ENCODE measurements around the gene TSFM.

TSFM gene

DNA sequence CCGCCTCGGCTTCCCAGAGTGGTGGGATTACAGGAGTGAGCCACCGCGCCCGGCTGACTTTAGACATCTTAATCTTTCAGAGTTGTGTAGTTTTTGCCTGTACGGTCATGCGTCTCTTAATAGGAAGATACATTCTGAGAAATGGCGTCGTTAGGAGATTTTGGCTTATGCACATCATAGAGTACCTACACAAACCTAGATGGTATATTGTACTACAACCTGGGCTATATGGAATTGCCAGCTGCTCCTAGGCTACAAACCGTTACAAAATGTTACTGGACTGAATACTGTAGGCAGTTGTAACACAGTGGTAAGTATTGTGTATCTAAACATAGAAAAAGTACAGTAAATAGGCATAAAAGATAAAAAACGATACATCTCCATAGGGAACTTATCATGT lies 1.3 kb downstream of the TSFM start:
- WGBS = 97% methylated on average over 11 of the region's 11 CpGs
- H3K27ac ChIP-seq (ENCODE audit: low read depth, low read length) = no peak overlapping the region
- H3K4me3 ChIP-seq (ENCODE audit: low read length) = 0 out of 2 replicates have a peak overlapping the region, but pooled peaks have one; percentile 21

DNA sequence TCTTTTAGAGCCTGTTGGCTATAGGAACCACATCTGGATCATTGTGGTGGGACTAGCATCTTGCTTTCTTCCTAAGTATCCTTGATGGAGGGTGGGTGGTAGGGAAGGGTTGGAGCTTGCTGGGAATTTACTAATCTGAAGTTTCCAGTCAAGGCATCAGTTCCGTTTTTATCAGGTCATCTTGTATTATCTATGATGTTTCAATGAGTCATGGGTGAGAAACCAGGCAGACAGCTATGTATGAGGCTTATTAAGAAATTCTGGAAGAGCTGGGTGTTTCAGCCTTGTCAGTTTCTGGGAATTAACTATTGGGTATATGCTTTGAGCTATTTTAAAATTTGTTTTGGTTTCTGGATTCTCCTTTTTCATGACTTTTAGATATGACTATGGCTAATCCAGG lies 11.3 kb downstream of the TSFM start:
- no peaks in the 10 kb centered on the region for H3K27me3 ChIP-seq (ENCODE audit: insufficient read depth, low read length)
- H3K9ac ChIP-seq (ENCODE audit: low read depth, low read length) = no peak overlapping the region
- no peak overlapping the region for H3K27ac ChIP-seq (ENCODE audit: low read depth, low read length)
- H3K9me3 ChIP-seq (ENCODE audit: insufficient read depth, low read depth, low read length) = no peaks in the 10 kb centered on the region
- peaks cover 75% of the 10 kb centered on the region for H3K36me3 ChIP-seq (ENCODE audit: insufficient read depth, low read length)
- no peak overlapping the region for H3K4me3 ChIP-seq (ENCODE audit: low read length)
- WGBS = 88% methylated on average over 1 of the region's 1 CpG
- no peaks in the 10 kb centered on the region for H3K4me1 ChIP-seq (ENCODE audit: insufficient read depth, low read length)

More for the DNA sequence above, 1.3 kb downstream of the TSFM start:
- no peaks in the 10 kb centered on the region for H3K9me3 ChIP-seq (ENCODE audit: insufficient read depth, low read depth, low read length)
- H3K4me1 ChIP-seq (ENCODE audit: insufficient read depth, low read length) = no peaks in the 10 kb centered on the region
- H3K36me3 ChIP-seq (ENCODE audit: insufficient read depth, low read length) = peaks cover 45% of the 10 kb centered on the region
- no peak overlapping the region for H3K9ac ChIP-seq (ENCODE audit: low read depth, low read length)
- no peaks in the 10 kb centered on the region for H3K27me3 ChIP-seq (ENCODE audit: insufficient read depth, low read length)

DNA sequence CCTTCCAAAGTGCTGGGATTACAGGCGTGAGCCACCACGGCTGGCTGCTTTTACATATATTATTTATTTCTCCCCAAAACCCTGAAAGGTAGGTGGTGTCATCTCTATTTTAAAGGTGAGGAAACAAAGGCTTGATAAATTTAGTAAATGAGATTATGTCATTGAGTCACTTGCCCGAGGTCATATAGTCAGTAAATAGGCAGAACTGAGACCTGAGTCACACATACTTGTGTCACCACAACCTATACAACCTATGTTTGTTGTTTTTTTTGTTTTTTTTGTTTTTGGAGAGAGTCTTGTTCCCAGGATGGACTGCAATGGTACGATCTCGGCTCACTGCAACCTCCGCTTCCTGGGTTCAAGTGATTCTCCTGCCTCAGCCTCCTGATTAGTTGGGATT lies 12.8 kb downstream of the TSFM start:
- peaks cover 63% of the 10 kb centered on the region for H3K36me3 ChIP-seq (ENCODE audit: insufficient read depth, low read length)
- H3K27ac ChIP-seq (ENCODE audit: low read depth, low read length) = no peak overlapping the region
- H3K4me3 ChIP-seq (ENCODE audit: low read length) = no peak overlapping the region
- H3K27me3 ChIP-seq (ENCODE audit: insufficient read depth, low read length) = no peaks in the 10 kb centered on the region
- H3K9me3 ChIP-seq (ENCODE audit: insufficient read depth, low read depth, low read length) = no peaks in the 10 kb centered on the region
- H3K9ac ChIP-seq (ENCODE audit: low read depth, low read length) = no peak overlapping the region
- WGBS = 97% methylated on average over 4 of the region's 6 CpGs
- no peaks in the 10 kb centered on the region for H3K4me1 ChIP-seq (ENCODE audit: insufficient read depth, low read length)

DNA sequence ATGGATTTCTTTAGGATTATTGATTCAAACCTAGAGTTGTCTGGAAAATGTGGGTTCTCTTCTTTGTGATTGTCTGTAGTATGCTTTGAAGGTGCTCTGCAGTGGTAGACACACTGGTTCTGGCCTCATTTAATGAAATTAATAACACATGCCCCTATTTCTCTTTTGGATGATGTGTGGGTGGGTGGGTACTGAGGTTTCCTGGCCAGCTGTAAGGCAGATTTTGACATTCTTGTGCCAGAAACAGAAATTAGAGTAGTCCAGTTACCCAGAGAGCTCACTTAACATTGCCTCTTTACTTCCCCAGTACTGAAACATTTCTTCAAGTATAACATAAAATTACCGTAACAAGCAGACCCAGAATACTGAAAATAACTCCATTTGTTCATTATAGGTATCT lies 14.4 kb downstream of the TSFM start:
- WGBS = 100% methylated on average over 1 of the region's 1 CpG
- no peak overlapping the region for H3K27ac ChIP-seq (ENCODE audit: low read depth, low read length)
- H3K9ac ChIP-seq (ENCODE audit: low read depth, low read length) = no peak overlapping the region
- H3K4me1 ChIP-seq (ENCODE audit: insufficient read depth, low read length) = no peaks in the 10 kb centered on the region
- H3K4me3 ChIP-seq (ENCODE audit: low read length) = no peak overlapping the region
- no peaks in the 10 kb centered on the region for H3K9me3 ChIP-seq (ENCODE audit: insufficient read depth, low read depth, low read length)
- no peaks in the 10 kb centered on the region for H3K27me3 ChIP-seq (ENCODE audit: insufficient read depth, low read length)
- peaks cover 54% of the 10 kb centered on the region for H3K36me3 ChIP-seq (ENCODE audit: insufficient read depth, low read length)

DNA sequence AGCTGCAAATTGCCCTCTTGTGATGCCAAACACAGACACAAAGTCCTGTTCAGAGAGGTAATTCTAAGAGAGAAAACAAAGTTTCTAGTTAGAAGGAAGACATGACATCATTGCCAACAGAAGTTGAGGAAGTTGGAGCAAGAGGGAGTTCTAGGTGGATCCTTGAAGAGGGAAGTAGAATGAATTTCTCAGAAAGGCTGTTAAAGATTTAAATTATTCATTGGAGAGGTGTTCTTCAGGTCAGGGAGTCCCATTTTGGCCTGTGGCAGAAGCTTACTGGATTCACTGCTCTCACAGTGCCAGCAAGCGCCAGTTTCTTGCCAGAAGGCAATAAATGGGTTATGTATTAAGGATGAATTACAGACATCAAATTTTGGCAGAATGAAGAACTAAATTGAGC lies 15.3 kb downstream of the TSFM start:
- no peak overlapping the region for H3K9ac ChIP-seq (ENCODE audit: low read depth, low read length)
- H3K27me3 ChIP-seq (ENCODE audit: insufficient read depth, low read length) = no peaks in the 10 kb centered on the region
- no peak overlapping the region for H3K27ac ChIP-seq (ENCODE audit: low read depth, low read length)
- no peaks in the 10 kb centered on the region for H3K4me1 ChIP-seq (ENCODE audit: insufficient read depth, low read length)
- 98% methylated on average over 1 of the region's 1 CpG for WGBS
- no peaks in the 10 kb centered on the region for H3K9me3 ChIP-seq (ENCODE audit: insufficient read depth, low read depth, low read length)
- H3K36me3 ChIP-seq (ENCODE audit: insufficient read depth, low read length) = peaks cover 44% of the 10 kb centered on the region
- no peak overlapping the region for H3K4me3 ChIP-seq (ENCODE audit: low read length)

DNA sequence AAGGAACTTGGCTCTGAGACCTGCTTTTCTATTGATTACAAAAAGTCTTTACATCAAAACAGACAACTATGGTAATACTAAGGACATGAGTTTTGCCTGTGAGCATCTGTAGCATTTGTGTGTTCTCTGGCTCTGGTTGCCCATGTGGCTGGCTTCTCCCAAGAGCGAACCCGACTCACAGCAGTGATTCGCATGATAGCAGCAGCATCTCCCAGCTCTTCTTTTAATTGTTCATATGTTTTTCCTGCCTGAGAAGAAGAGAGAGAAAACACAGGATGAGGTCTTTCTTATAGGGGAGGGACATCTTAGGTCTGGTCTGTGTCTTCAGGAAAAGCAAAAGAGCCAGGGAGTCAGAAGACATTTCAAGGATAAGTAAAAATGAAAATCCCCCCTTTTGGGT lies 18.4 kb downstream of the TSFM start:
- no peak overlapping the region for H3K27ac ChIP-seq (ENCODE audit: low read depth, low read length)
- no peaks in the 10 kb centered on the region for H3K9me3 ChIP-seq (ENCODE audit: insufficient read depth, low read depth, low read length)
- no peak overlapping the region for H3K4me3 ChIP-seq (ENCODE audit: low read length)
- H3K9ac ChIP-seq (ENCODE audit: low read depth, low read length) = no peak overlapping the region
- peaks cover 20% of the 10 kb centered on the region for H3K36me3 ChIP-seq (ENCODE audit: insufficient read depth, low read length)
- no peaks in the 10 kb centered on the region for H3K27me3 ChIP-seq (ENCODE audit: insufficient read depth, low read length)
- WGBS = 95% methylated on average over 3 of the region's 3 CpGs
- no peaks in the 10 kb centered on the region for H3K4me1 ChIP-seq (ENCODE audit: insufficient read depth, low read length)

DNA sequence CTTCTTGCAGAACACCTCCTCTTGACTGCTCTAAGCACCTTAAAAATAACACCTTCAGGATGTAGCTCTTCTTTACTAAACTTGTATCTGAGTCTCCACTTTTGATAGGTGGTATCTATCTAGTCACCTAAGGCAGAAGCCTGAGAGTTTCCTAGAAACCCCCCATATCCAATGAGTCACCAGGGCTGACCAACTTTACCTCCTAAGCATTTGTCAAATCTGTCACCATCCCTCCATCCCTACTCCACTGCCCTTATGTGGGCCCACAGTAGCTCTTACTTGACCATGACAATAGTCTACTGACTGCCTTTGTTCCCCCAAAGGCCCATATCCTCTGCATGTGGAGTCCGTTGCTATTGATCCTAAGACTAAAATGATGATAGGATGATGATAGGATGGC lies 20.0 kb downstream of the TSFM start:
- 73% methylated on average over 1 of the region's 1 CpG for WGBS
- no peak overlapping the region for H3K9ac ChIP-seq (ENCODE audit: low read depth, low read length)
- H3K27me3 ChIP-seq (ENCODE audit: insufficient read depth, low read length) = no peaks in the 10 kb centered on the region
- no peak overlapping the region for H3K27ac ChIP-seq (ENCODE audit: low read depth, low read length)
- no peak overlapping the region for H3K4me3 ChIP-seq (ENCODE audit: low read length)
- H3K4me1 ChIP-seq (ENCODE audit: insufficient read depth, low read length) = no peaks in the 10 kb centered on the region
- no peaks in the 10 kb centered on the region for H3K9me3 ChIP-seq (ENCODE audit: insufficient read depth, low read depth, low read length)
- peaks cover 4% of the 10 kb centered on the region; the same call in 1 of the 2 replicates for H3K36me3 ChIP-seq (ENCODE audit: insufficient read depth, low read length)

DNA sequence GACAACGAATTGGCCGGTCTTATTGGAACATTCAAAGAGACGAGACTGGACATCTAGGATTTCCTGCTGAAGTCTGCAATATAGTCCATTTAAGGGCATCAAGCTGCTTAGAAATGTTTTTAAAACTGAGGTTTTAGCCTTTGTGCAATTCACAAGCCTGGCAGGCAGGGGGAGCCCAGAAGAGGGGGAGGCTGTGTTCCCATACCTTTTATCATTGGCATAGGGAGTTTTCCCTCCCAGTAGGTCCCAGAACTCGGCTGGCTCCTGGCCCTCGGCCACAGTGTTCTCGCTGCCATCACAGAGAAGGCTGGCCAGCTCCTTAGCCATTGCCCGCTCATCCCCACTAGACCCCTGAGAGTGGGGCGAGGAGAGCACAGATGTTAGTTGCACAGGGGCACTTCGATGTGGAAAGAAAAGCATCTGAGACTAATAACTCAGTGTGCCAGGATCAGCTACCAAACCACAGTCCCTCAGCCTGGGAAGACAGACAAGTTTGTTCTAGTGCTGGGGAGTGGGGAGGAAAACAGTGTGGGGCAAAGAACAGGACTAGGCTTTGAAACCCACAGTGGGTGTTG lies 20.8 kb downstream of the TSFM start:
- no peak overlapping the region for H3K4me3 ChIP-seq (ENCODE audit: low read length)

DNA sequence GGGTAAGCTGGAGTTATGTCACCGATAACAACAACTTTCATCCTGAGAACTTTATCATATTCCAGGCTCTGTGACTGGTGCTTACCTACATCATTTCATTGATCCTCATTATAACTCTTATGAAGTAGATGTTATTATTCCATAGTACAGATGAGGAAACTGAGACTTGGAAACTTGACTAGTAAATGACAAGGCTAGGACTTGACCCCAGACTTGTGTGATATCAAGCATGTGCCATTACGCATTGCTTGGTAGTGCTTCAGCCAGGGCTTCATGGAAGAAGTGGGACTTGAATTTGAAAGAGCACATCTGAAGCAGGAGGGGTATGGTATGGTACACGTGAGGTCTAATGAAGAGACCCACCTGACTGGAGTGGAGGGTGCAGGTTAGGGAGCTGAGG lies 24.1 kb downstream of the TSFM start:
- H3K9me3 ChIP-seq (ENCODE audit: insufficient read depth, low read depth, low read length) = no peaks in the 10 kb centered on the region
- no peaks in the 10 kb centered on the region for H3K4me1 ChIP-seq (ENCODE audit: insufficient read depth, low read length)
- H3K27ac ChIP-seq (ENCODE audit: low read depth, low read length) = no peak overlapping the region
- WGBS = 90% methylated on average over 2 of the region's 3 CpGs
- no peaks in the 10 kb centered on the region for H3K27me3 ChIP-seq (ENCODE audit: insufficient read depth, low read length)
- peaks cover 3% of the 10 kb centered on the region; the same call in 1 of the 2 replicates for H3K36me3 ChIP-seq (ENCODE audit: insufficient read depth, low read length)
- H3K9ac ChIP-seq (ENCODE audit: low read depth, low read length) = no peak overlapping the region
- H3K4me3 ChIP-seq (ENCODE audit: low read length) = no peak overlapping the region

More for the DNA sequence above, 20.8 kb downstream of the TSFM start:
- Histone ChIP-seq H3K9me3 (ENCODE audit: insufficient read depth, low read depth, low read length) (no peaks in the 10 kb centered on the region), H3K9ac (ENCODE audit: low read depth, low read length) (no peak overlapping the region), H3K27me3 (ENCODE audit: insufficient read depth, low read length) (no peaks in the 10 kb centered on the region), H3K27ac (ENCODE audit: low read depth, low read length) (no peak overlapping the region), H3K36me3 (ENCODE audit: insufficient read depth, low read length) (peaks cover 3% of the 10 kb centered on the region; the same call in 1 of the 2 replicates), H3K4me1 (ENCODE audit: insufficient read depth, low read length) (no peaks in the 10 kb centered on the region)
- 71% methylated on average over 9 of the region's 9 CpGs for WGBS

DNA sequence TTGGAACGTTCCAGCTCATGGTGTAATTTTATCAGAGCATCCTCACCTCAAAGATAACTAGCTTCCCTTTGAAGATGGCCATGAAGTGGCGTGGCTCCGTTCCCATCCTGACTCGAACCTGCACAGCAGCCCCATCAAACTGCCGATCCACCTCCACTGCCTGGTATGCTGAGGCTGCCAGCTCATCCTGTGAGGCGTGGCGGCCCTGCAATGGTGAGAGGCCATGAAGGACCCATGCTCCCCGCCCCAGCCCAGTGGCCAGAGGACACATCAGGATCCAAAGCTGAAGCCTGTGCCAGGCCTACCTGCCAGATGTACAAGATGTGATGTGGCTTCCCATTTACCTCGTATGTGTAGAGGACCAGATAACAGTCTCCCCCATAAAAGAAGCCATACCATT lies 24.7 kb downstream of the TSFM start:
- H3K4me3 ChIP-seq (ENCODE audit: low read length) = no peak overlapping the region
- peaks cover 3% of the 10 kb centered on the region; the same call in 1 of the 2 replicates for H3K36me3 ChIP-seq (ENCODE audit: insufficient read depth, low read length)
- WGBS = 94% methylated on average over 9 of the region's 9 CpGs

DNA sequence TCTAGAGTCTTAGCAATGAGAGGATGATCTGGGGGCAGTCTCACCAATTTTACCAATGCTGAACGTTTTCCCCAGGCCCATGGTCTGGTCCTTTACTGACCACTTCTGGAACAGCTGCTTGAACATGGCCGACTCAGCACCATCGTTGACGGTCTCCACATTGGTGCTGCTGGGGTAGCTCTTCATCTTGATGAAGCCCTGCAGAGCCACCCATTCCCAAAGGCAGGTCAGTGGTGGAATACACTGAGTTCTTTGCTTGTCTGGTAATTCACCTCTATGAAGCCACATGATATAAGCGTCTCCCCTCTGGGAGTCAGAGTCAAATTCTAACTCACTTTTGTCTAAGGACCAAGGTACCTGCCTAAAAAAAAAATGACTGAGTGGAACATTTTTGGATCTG lies 25.8 kb downstream of the TSFM start:
- Histone ChIP-seq H3K36me3 (ENCODE audit: insufficient read depth, low read length) (peaks cover 3% of the 10 kb centered on the region; the same call in 1 of the 2 replicates), H3K4me1 (ENCODE audit: insufficient read depth, low read length) (no peaks in the 10 kb centered on the region), H3K27me3 (ENCODE audit: insufficient read depth, low read length) (no peaks in the 10 kb centered on the region), H3K27ac (ENCODE audit: low read depth, low read length) (no peak overlapping the region), H3K9ac (ENCODE audit: low read depth, low read length) (no peak overlapping the region), H3K4me3 (ENCODE audit: low read length) (no peak overlapping the region), H3K9me3 (ENCODE audit: insufficient read depth, low read depth, low read length) (no peaks in the 10 kb centered on the region)
- WGBS = 89% methylated on average over 5 of the region's 5 CpGs

More for the DNA sequence above, 24.7 kb downstream of the TSFM start:
- H3K9me3 ChIP-seq (ENCODE audit: insufficient read depth, low read depth, low read length) = no peaks in the 10 kb centered on the region
- no peak overlapping the region for H3K27ac ChIP-seq (ENCODE audit: low read depth, low read length)
- no peaks in the 10 kb centered on the region for H3K4me1 ChIP-seq (ENCODE audit: insufficient read depth, low read length)
- H3K27me3 ChIP-seq (ENCODE audit: insufficient read depth, low read length) = no peaks in the 10 kb centered on the region
- no peak overlapping the region for H3K9ac ChIP-seq (ENCODE audit: low read depth, low read length)

DNA sequence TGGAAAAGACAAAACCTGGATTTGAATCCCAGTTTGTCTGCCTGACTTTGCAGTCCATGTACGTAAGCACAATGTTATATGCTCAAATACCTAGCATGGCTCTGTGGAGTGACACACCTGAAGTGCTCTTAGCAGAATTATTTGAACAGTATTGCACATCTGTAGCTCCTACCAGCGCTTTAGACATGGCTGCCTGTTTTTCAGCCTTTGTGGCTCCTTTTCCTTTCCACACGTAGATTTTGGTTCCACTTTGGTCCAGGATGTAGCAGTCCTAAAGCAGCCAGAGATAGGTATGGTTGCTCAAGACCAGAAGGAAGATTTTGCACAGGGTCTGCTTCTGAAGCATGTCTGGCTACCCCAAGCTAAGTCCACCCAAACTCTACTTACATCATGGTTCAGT lies 26.8 kb downstream of the TSFM start:
- H3K36me3 ChIP-seq (ENCODE audit: insufficient read depth, low read length) = peaks cover 3% of the 10 kb centered on the region; the same call in 1 of the 2 replicates
- WGBS = 96% methylated on average over 3 of the region's 3 CpGs

More for the DNA sequence above, 26.8 kb downstream of the TSFM start:
- Histone ChIP-seq H3K27me3 (ENCODE audit: insufficient read depth, low read length) (no peaks in the 10 kb centered on the region), H3K9ac (ENCODE audit: low read depth, low read length) (no peak overlapping the region), H3K4me1 (ENCODE audit: insufficient read depth, low read length) (no peaks in the 10 kb centered on the region), H3K9me3 (ENCODE audit: insufficient read depth, low read depth, low read length) (no peaks in the 10 kb centered on the region), H3K4me3 (ENCODE audit: low read length) (no peak overlapping the region), H3K27ac (ENCODE audit: low read depth, low read length) (no peak overlapping the region)

All from HUES64 (cell line).